H1 (cell line): ENCODE data around the gene TPRN. TPM values are rescaled to one million over a fixed set of nuclear protein-coding genes. Genes with fewer than 3 reads are reported as not detected.
A peak's percentile ranks its signal among the peaks of the same experiment; 100 is the strongest.

Experiments used
- CTCF ChIA-PET: fragments of 300-600 bp; sonication (Branson Sonifier 250); formaldehyde crosslinking; loops from one replicate; lab custom pipeline; 2021; ENCODE audit not compliant: partially characterized antibody; lab: Charles Lee
- POLR2A ChIA-PET: fragments of 300-600 bp; sonication (Branson Sonifier 250); formaldehyde crosslinking; loops from one replicate; lab custom pipeline; 2021; ENCODE audit warnings: inconsistent platforms; ENCODE audit not compliant: partially characterized antibody; lab: Charles Lee
- DNase-seq, 2 experiments: peaks; one replicate each; pipeline versions ENCODE4 v3.0.0 to v3.0.0-alpha.2; 2010 to 2022; ENCODE audit warnings: low spot score in 2 of 2, low read depth in 1 of 2, mixed read lengths in 1 of 2
- FAIRE-seq: peaks from 2 replicates; lab custom pipeline; 2011; peaks lifted over from hg19 to GRCh38; lab: Jason Lieb, UNC
- H2AFZ ChIP-seq: 2 replicates; pipeline ENCODE4 v1.8.1; 2012; ENCODE audit warnings: low read length, inconsistent platforms
- H2AK5ac ChIP-seq: 2 replicates; pipeline ENCODE4 v1.6.1; 2013; ENCODE audit warnings: low read depth, low read length
- H2BK120ac ChIP-seq: replicated peaks from 2 replicates; pipeline ENCODE3; 2013; ENCODE audit warnings: low read depth, low read length, inconsistent platforms
- H2BK12ac ChIP-seq: 2 replicates; pipeline ENCODE4 v1.6.1; 2013; ENCODE audit warnings: low read depth, low read length
- H2BK15ac ChIP-seq: 2 replicates; pipeline ENCODE4 v1.6.1; 2013; ENCODE audit warnings: low read length
- H2BK20ac ChIP-seq: 2 replicates; pipeline ENCODE4 v1.6.1; 2013; ENCODE audit warnings: low read length
- H2BK5ac ChIP-seq: 2 replicates; pipeline ENCODE4 v1.6.1; 2013; ENCODE audit warnings: low read depth, low read length
- H3K14ac ChIP-seq: 2 replicates; pipeline ENCODE4 v1.6.1; 2013; ENCODE audit warnings: inconsistent platforms; ENCODE audit not compliant: insufficient read length
- H3K18ac ChIP-seq: 2 replicates; pipeline ENCODE4 v1.6.1; 2013; ENCODE audit warnings: low read length; ENCODE audit errors: extremely low read depth
- H3K23ac ChIP-seq: 2 replicates; pipeline ENCODE4 v1.6.1; 2013; ENCODE audit warnings: inconsistent platforms; ENCODE audit not compliant: insufficient read length
- H3K23me2 ChIP-seq: 2 replicates; pipeline ENCODE4 v1.6.1; 2013; ENCODE audit warnings: low read depth, low read length
- H3K27ac ChIP-seq: 2 replicates; pipeline ENCODE4 v1.6.1; 2011; ENCODE audit warnings: low read depth, low read length, inconsistent platforms
- H3K27me3 ChIP-seq, 4 experiments: replicated peaks in 1 of 4; 1 replicate in 1 of 4; 2 replicates in 3 of 4; pipeline versions ENCODE4 v1.6.1 to v1.8.1; 2011 to 2013; ENCODE audit warnings: low read length in 3 of 4, mild to moderate bottlenecking in 3 of 4, inconsistent platforms in 2 of 4, mixed read lengths in 2 of 4, moderate library complexity in 1 of 4; ENCODE audit not compliant: control insufficient read depth in 3 of 4, insufficient read depth in 3 of 4; ENCODE audit errors: extremely low read depth in 1 of 4
- H3K36me3 ChIP-seq, 4 experiments: 2 replicates each; pipeline versions ENCODE4 v1.6.1 to v1.8.1; 2011 to 2013; ENCODE audit warnings: mild to moderate bottlenecking in 4 of 4, low read length in 3 of 4, moderate library complexity in 2 of 4, control low read depth in 1 of 4, inconsistent platforms in 1 of 4; ENCODE audit not compliant: insufficient read depth in 4 of 4, control insufficient read depth in 2 of 4
- H3K4ac ChIP-seq: replicated peaks from 2 replicates; pipeline ENCODE3; 2013; ENCODE audit warnings: low read length, low read depth, mixed read lengths, inconsistent platforms; ENCODE audit not compliant: insufficient read length
- H3K4me1 ChIP-seq, 4 experiments: replicated peaks in 1 of 4; 1 replicate in 1 of 4; 2 replicates in 3 of 4; pipeline versions ENCODE4 v1.6.1 to v1.8.1; 2011 to 2013; ENCODE audit warnings: low read length in 3 of 4, inconsistent platforms in 2 of 4, mixed read lengths in 1 of 4; ENCODE audit not compliant: insufficient read depth in 4 of 4, control insufficient read depth in 3 of 4
- H3K4me2 ChIP-seq, 2 experiments: 2 replicates each; pipeline versions ENCODE4 v1.6.1 to v1.8.1; 2011 to 2013; ENCODE audit warnings: low read depth in 2 of 2, low read length in 2 of 2, control low read depth in 1 of 2, inconsistent platforms in 1 of 2, mild to moderate bottlenecking in 1 of 2; ENCODE audit not compliant: insufficient read depth in 1 of 2
- H3K4me3 ChIP-seq, 4 experiments: fragments of 200-600, 300-600 bp in 1 of 4; sonication (generic), shearing (Covaris generic), sonication (Bioruptor Twin) in 1 of 4; 2 replicates each; pipeline versions ENCODE4 v1.5.1 to v1.8.1; 2011 to 2016; ENCODE audit warnings: low read length in 4 of 4, low read depth in 3 of 4, control low read depth in 2 of 4, inconsistent platforms in 2 of 4, mild to moderate bottlenecking in 2 of 4, mixed read lengths in 1 of 4, moderate library complexity in 1 of 4; ENCODE audit not compliant: insufficient read depth in 2 of 4; ENCODE audit errors: extremely low read depth in 1 of 4
- H3K56ac ChIP-seq: replicated peaks from 2 replicates; pipeline ENCODE3; 2013; ENCODE audit warnings: low read depth, mild to moderate bottlenecking, mixed read lengths, low read length, inconsistent platforms; ENCODE audit not compliant: insufficient read length
- H3K79me1 ChIP-seq: 2 replicates; pipeline ENCODE4 v1.6.1; 2013; ENCODE audit warnings: low read depth, low read length, control low read depth
- H3K79me2 ChIP-seq, 2 experiments: 2 replicates each; pipeline versions ENCODE4 v1.6.1 to v1.8.1; 2012 to 2013; ENCODE audit warnings: low read length in 2 of 2, mild to moderate bottlenecking in 2 of 2, inconsistent platforms in 1 of 2; ENCODE audit not compliant: insufficient read depth in 2 of 2, control insufficient read depth in 1 of 2
- H3K9ac ChIP-seq, 4 experiments: replicated peaks in 1 of 4; 1 replicate in 1 of 4; 2 replicates in 3 of 4; pipeline versions ENCODE4 v1.6.1 to v1.8.1; 2011 to 2013; ENCODE audit warnings: low read depth in 3 of 4, low read length in 3 of 4, control low read depth in 2 of 4, mild to moderate bottlenecking in 2 of 4, moderate library complexity in 2 of 4, inconsistent platforms in 1 of 4; ENCODE audit errors: extremely low read depth in 1 of 4
- H3K9me3 ChIP-seq, 2 experiments: 2 replicates each; pipeline versions ENCODE4 v1.6.1 to v1.8.1; 2012 to 2013; ENCODE audit warnings: mild to moderate bottlenecking in 2 of 2, moderate library complexity in 2 of 2, control low read depth in 1 of 2, inconsistent platforms in 1 of 2, low read depth in 1 of 2, low read length in 1 of 2, mixed read lengths in 1 of 2; ENCODE audit not compliant: insufficient read depth in 2 of 2
- H4K20me1 ChIP-seq, 2 experiments: replicated peaks in 1 of 2; 2 replicates each; pipeline versions ENCODE3 to v1.8.1; 2011 to 2013; ENCODE audit warnings: inconsistent platforms in 2 of 2, low read length in 2 of 2, mild to moderate bottlenecking in 1 of 2; ENCODE audit not compliant: insufficient read depth in 2 of 2, control insufficient read depth in 1 of 2
- H4K5ac ChIP-seq: 2 replicates; pipeline ENCODE4 v1.6.1; 2013; ENCODE audit warnings: low read length, low read depth, mixed read lengths, inconsistent platforms; ENCODE audit not compliant: insufficient read length
- H4K8ac ChIP-seq: 2 replicates; pipeline ENCODE4 v1.8.0; 2013; ENCODE audit warnings: mild to moderate bottlenecking, moderate library complexity, low read length, inconsistent platforms; ENCODE audit not compliant: insufficient read depth; ENCODE audit errors: extremely low read depth
- H4K91ac ChIP-seq: replicated peaks from 2 replicates; pipeline ENCODE3; 2013; ENCODE audit warnings: low read length, mixed read lengths, inconsistent platforms; ENCODE audit not compliant: insufficient read length
- CHD2 ChIP-seq: IDR thresholded peaks from 2 replicates; pipeline ENCODE4 v1.6.1; 2012; ENCODE audit warnings: low read length, improper control_type of control experiment
- KDM4A ChIP-seq: IDR thresholded peaks from one replicate; pipeline ENCODE4 v1.7.1; 2012; ENCODE audit warnings: low read depth, mild to moderate bottlenecking, moderate library complexity, low read length, inconsistent platforms; ENCODE audit not compliant: severe bottlenecking
- PHF8 ChIP-seq: fragments of 200-600 bp; sonication (generic); conservative IDR thresholded peaks from 2 replicates; pipeline ENCODE4 v1.7.1; 2012; ENCODE audit warnings: low read depth, mild to moderate bottlenecking, inconsistent platforms, low read length, moderate library complexity
- SAP30 ChIP-seq: fragments of 300-600 bp; sonication (generic); IDR thresholded peaks from 2 replicates; pipeline ENCODE4 v1.7.1; 2012; ENCODE audit warnings: low read length, moderate library complexity, mild to moderate bottlenecking, inconsistent platforms; ENCODE audit not compliant: insufficient read depth, insufficient replicate concordance
- WGBS, 2 experiments: shearing (Covaris generic) in 1 of 2; methylation state at CpG; one replicate each; pipeline versions ENCODE4 v1.1.6 to v1.1.7; 2013 to 2015; ENCODE audit warnings: low lambda C conversion rate in 2 of 2, mixed read lengths in 2 of 2, inconsistent platforms in 1 of 2, low coverage in 1 of 2, missing lambda C conversion rate in 1 of 2; ENCODE audit not compliant: insufficient replicate concordance in 2 of 2, insufficient coverage in 1 of 2, insufficient read length in 1 of 2; ENCODE audit errors: extremely low coverage in 1 of 2, missing lambda C conversion rate in 1 of 2; 5-methylcytosine and 5-hydroxymethylcytosine counted together
- polyA plus RNA-seq, 7 experiments: library from polyadenylated mRNA; depleted of rRNA in 3 of 7; stranded (reverse) in 5 of 7; unstranded in 2 of 7; fragments of >200 nt in 5 of 7; fragments of 200-250 nt in 2 of 7; gene quantifications; 1 replicate in 5 of 7; 2 replicates in 1 of 7; 4 replicates in 1 of 7; pipeline versions ENCODE4 v1.2.1 to v1.2.3, GENCODE V29; 2011 to 2013; ENCODE audit warnings: missing spikeins in 2 of 7, mixed read lengths in 2 of 7
- total RNA-seq: library from RNA; stranded (reverse); fragmentation: NEBNext Ultra II Directional; extraction: Animal tissue kit (Norgen Biotek cat#: 25700); gene quantifications from 2 replicates; pipeline ENCODE4 v1.2.1, GENCODE V29; 2021

TPRN gene
- total and polyA plus RNA-seq, 2 of the 8 experiments (the other 6 are each of a cell fraction or from before 2014, with no cell fraction given), result 9.7 to 23.2 TPM

DNA sequence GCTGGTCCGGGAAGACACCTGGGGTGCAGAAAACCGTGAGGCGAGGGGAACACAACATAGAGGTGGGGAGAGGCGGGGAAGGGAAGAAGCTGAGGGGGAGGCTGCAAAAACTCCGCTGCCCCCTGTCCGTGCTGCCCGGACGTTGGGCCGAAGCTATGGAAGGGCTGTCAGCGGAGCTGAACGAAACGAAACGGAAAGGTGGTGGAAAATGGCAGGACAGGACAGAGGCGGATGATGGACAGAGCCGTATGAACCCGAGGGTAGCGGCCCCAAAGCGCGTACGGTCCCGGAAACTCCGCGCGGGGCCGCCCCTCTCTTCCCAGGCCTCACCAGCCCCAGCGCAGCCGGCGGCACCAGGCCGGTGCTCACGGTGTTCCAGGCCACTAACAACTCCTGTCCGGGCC, 12.5 kb downstream of the TPRN start:
- CTCF ChIA-PET, result interaction anchor here (1.0 to 14.0 kb wide), 10 partner anchors 9 to 152 kb away, joined by 3 to 204 read pairs (median 10); partner anchors contain the start of genes CYSRT1, LRRC26, NDOR1 and RNF208
- Histone ChIP-seq H2AFZ (no peak overlapping the region), H3K4ac (peak overlapping the region; percentile 4), H3K4me2 (peak overlapping the region; percentile 83 to 96), H2AK5ac (no peak overlapping the region), H3K9ac (peak overlapping the region; percentile 37 to 84 (median 79)), H3K36me3 (peaks cover 3 to 13% (median 8%) of the 10 kb centered on the region in 4 experiments; a peak in 6 of 8 replicates), H3K23ac (no peak overlapping the region), H4K20me1 (peaks cover 8 to 28% of the 10 kb centered on the region in 2 experiments), H3K18ac (no peak overlapping the region), H2BK120ac (no peak overlapping the region), H3K56ac (peak overlapping the region; percentile 69), H3K9me3 (no peaks in the 10 kb centered on the region), H2BK5ac (no peak overlapping the region), H4K91ac (no peak overlapping the region), H3K79me2 (peaks cover 0 to 30% of the 10 kb centered on the region in 2 experiments; a peak in 2 of 4 replicates), H3K27ac (peak overlapping the region; percentile 57; the same call in 1 of the 2 replicates), H3K79me1 (peaks cover 9% of the 10 kb centered on the region; the same call in 1 of the 2 replicates), H3K14ac (no peak overlapping the region), H2BK12ac (no peak overlapping the region), H2BK15ac (no peak overlapping the region), H2BK20ac (no peak overlapping the region), H4K5ac (no peak overlapping the region), H3K4me1 (peaks cover 0 to 17% (median 6%) of the 10 kb centered on the region in 4 experiments; a peak in 5 of 7 replicates), H3K4me3 (peak overlapping the region; percentile 71 to 92 (median 82)), H3K27me3 (no peaks in the 10 kb centered on the region; a peak in 1 of 7 replicates), H3K23me2 (peaks cover 8% of the 10 kb centered on the region; the same call in 1 of the 2 replicates), H4K8ac (peak overlapping the region; percentile 96)
- POLR2A ChIA-PET, result interaction anchor here (0.6 to 11.0 kb wide), 16 partner anchors 8 to 59 kb away, joined by 3 to 107 read pairs (median 8); partner anchors contain the start of genes CYSRT1, NDOR1, RNF208 and RNF224
- FAIRE-seq, result no peak
- DNase-seq, result no peak
- WGBS, 2 experiments, result 2% methylated on average over 13 of the region's 31 CpGs; no CpG with 5 or more reads in 1 of the 2 experiments
- no peak for TF ChIP-seq CHD2
- no peak for TF ChIP-seq KDM4A
- TF ChIP-seq PHF8, result peak; percentile 95
- TF ChIP-seq SAP30, result peak; percentile 74
